Stimulated activated CD4-positive, alpha-beta T cell treated with anti-CD3 and anti-CD28 coated beads, Interleukin-4, amount 100 ng/mL, for 4 hours (primary cell): ENCODE data around the gene TMCO6.
"Not testable (repeated sequence)": the region's sequence is repeated elsewhere in the genome, so short reads cannot be mapped to it uniquely, and the experiment has no call there.

ENCODE experiments used
- DNase-seq, 2 experiments: peaks; one replicate each; pipeline ENCODE4 v3.0.0-alpha.2; 2020

The TMCO6 gene

GRCh38 chr5:140631036-140631417 lies 8.2 kb upstream of the TMCO6 start:
- DNase-seq, result no peak

- DNase-seq, result peak; percentile 22 to 24
These were observed 7.4 kb upstream of the TMCO6 start for GRCh38 chr5:140631831-140632365.

GRCh38 chr5:140632366-140633020 lies 6.8 kb upstream of the TMCO6 start:
- DNase-seq, result peak; percentile 45 to 56

- DNase-seq, result peak; percentile 1 to 30
These were observed 6.2 kb upstream of the TMCO6 start, which contains the start of gene CD14 for GRCh38 chr5:140633021-140633471. Gene CD14, minus strand, starts transcription at chr5:140633175. Its CDS starts 104 bp downstream, at chr5:140633071.

GRCh38 chr5:140633501-140633900 lies 5.8 kb upstream of the TMCO6 start:
- DNase-seq, result no peak

GRCh38 chr5:140634103-140634502 lies 5.1 kb upstream of the TMCO6 start:
- DNase-seq, result no peak

- no peak for DNase-seq
These were observed 3.7 kb upstream of the TMCO6 start for GRCh38 chr5:140635291-140636257.

- no peak for DNase-seq
These were observed 1.7 kb upstream of the TMCO6 start for GRCh38 chr5:140637371-140638100.

- not testable (repeated sequence) for DNase-seq
These were observed 428 bp upstream of the TMCO6 start for GRCh38 chr5:140638898-140639147.

GRCh38 chr5:140641716-140642115 lies 2.5 kb downstream of the TMCO6 start:
- no peak for DNase-seq

- no peak for DNase-seq
These were observed 3.5 kb downstream of the TMCO6 start for GRCh38 chr5:140642718-140643117.

GRCh38 chr5:140647042-140647419 lies 7.8 kb downstream of the TMCO6 start:
- DNase-seq, result no peak

- DNase-seq, result no peak
These were observed 19.6 kb downstream of the TMCO6 start for GRCh38 chr5:140658870-140659269.

- DNase-seq, result not testable (repeated sequence)
These were observed 21.1 kb downstream of the TMCO6 start for GRCh38 chr5:140660371-140660770.

GRCh38 chr5:140664030-140664358 lies 24.7 kb downstream of the TMCO6 start:
- no peak for DNase-seq

GRCh38 chr5:140664359-140665119 lies 25.3 kb downstream of the TMCO6 start, which contains the start of gene WDR55:
Gene WDR55, plus strand, starts transcription at chr5:140664904. Its CDS starts 9 bp downstream, at chr5:140664913.
- peak; percentile 95 for DNase-seq

- not testable (repeated sequence) for DNase-seq
These were observed 31.8 kb downstream of the TMCO6 start for GRCh38 chr5:140671035-140671434.

GRCh38 chr5:140671472-140672125 lies 32.3 kb downstream of the TMCO6 start:
- no peak for DNase-seq

GRCh38 chr5:140672455-140673186 lies 33.4 kb downstream of the TMCO6 start:
- no peak for DNase-seq

GRCh38 chr5:140673187-140673976 lies 34.1 kb downstream of the TMCO6 start, which contains the start of gene DND1:
Gene DND1, minus strand, starts transcription at chr5:140673576. Its CDS starts 34 bp downstream, at chr5:140673542.
- DNase-seq, result no peak
